GM21825 (cell line): ENCODE measurements around the gene KDM4B.
"Not testable (repeated sequence)": the region's sequence is repeated elsewhere in the genome, so short reads cannot be mapped to it uniquely, and the experiment has no call there.

ENCODE experiments used
- ATAC-seq: cut with Tn5 transposase; IDR thresholded peaks from one replicate; pipeline ENCODE4 v1.9.1; 2021; ENCODE audit warnings: mild to moderate bottlenecking, moderate library complexity; ENCODE audit not compliant: unreplicated experiment

Gene KDM4B

GRCh38 chr19:5147074-5147977 lies 178.4 kb downstream of the KDM4B start:
- ATAC-seq = no peak

- ATAC-seq = no peak
Measured at GRCh38 chr19:5147978-5148793, 179.3 kb downstream of the KDM4B start.

- no peak for ATAC-seq
Measured at GRCh38 chr19:5148794-5149190, 179.9 kb downstream of the KDM4B start.

- no peak for ATAC-seq
Measured at GRCh38 chr19:5149508-5149907, 180.6 kb downstream of the KDM4B start.

GRCh38 chr19:5149932-5150901 lies 181.3 kb downstream of the KDM4B start:
- no peak for ATAC-seq

GRCh38 chr19:5150902-5151741 lies 182.2 kb downstream of the KDM4B start:
- ATAC-seq = no peak

GRCh38 chr19:5152013-5152763 lies 183.3 kb downstream of the KDM4B start:
- no peak for ATAC-seq

GRCh38 chr19:5152767-5153532 lies 184.0 kb downstream of the KDM4B start:
- ATAC-seq = no peak

- ATAC-seq = no peak
Measured at GRCh38 chr19:5153601-5154128, 184.8 kb downstream of the KDM4B start.

- ATAC-seq = no peak
Measured at GRCh38 chr19:5154129-5154798, 185.4 kb downstream of the KDM4B start.

- no peak for ATAC-seq
Measured at GRCh38 chr19:5154799-5155426, 186.0 kb downstream of the KDM4B start.

- no peak for ATAC-seq
Measured at GRCh38 chr19:5155586-5156210, 186.8 kb downstream of the KDM4B start.

- no peak for ATAC-seq
Measured at GRCh38 chr19:5156231-5156986, 187.5 kb downstream of the KDM4B start.

- no peak for ATAC-seq
Measured at GRCh38 chr19:5157186-5157585, 188.3 kb downstream of the KDM4B start.

- not testable (repeated sequence) for ATAC-seq
Measured at GRCh38 chr19:5158549-5159134, 189.7 kb downstream of the KDM4B start.
